Loucy (cell line): ENCODE data around the gene MEGF8.
A peak's percentile ranks its signal among the peaks of the same experiment; 100 is the strongest.

Experiments
- H2AFZ ChIP-seq: fragments of 200-600 bp; sonication (generic); 2 replicates; pipeline ENCODE4 v1.6.0; 2016; ENCODE audit warnings: antibody characterized with exemption, mild to moderate bottlenecking, low read length, moderate library complexity
- H3F3A ChIP-seq: fragments of 200-600 bp; 2 replicates; pipeline ENCODE4 v1.6.0; 2016; ENCODE audit warnings: antibody characterized with exemption, low read depth, mild to moderate bottlenecking
- H3K27me3 ChIP-seq: fragments of 200-600 bp; sonication (generic); 2 replicates; pipeline ENCODE4 v1.6.1; 2014; ENCODE audit warnings: low read length, mild to moderate bottlenecking; ENCODE audit not compliant: insufficient read depth, poor library complexity, severe bottlenecking
- H3K36me3 ChIP-seq: fragments of 200-600 bp; sonication (generic); 2 replicates; pipeline ENCODE4 v1.6.1; 2016; ENCODE audit warnings: low read length; ENCODE audit not compliant: insufficient read depth
- H3K4me1 ChIP-seq: fragments of 200-600 bp; sonication (generic); 2 replicates; pipeline ENCODE4 v1.5.1; 2014; ENCODE audit warnings: low read length, mild to moderate bottlenecking; ENCODE audit not compliant: insufficient read depth, poor library complexity, severe bottlenecking
- H3K4me2 ChIP-seq: fragments of 200-600 bp; sonication (generic); 2 replicates; pipeline ENCODE4 v1.6.0; 2014; ENCODE audit warnings: antibody characterized with exemption, low read length, low read depth, mild to moderate bottlenecking; ENCODE audit not compliant: poor library complexity, severe bottlenecking
- H3K4me3 ChIP-seq: fragments of 200-600 bp; sonication (generic); 2 replicates; pipeline ENCODE4 v1.5.1; 2014; ENCODE audit warnings: low read length, mild to moderate bottlenecking, mixed read lengths; ENCODE audit not compliant: poor library complexity, severe bottlenecking
- H3K79me2 ChIP-seq: fragments of 200-600 bp; sonication (generic); 2 replicates; pipeline ENCODE4 v1.6.1; 2014; ENCODE audit warnings: low read length; ENCODE audit not compliant: insufficient read depth
- H3K9ac ChIP-seq: fragments of 200-600 bp; sonication (generic); 2 replicates; pipeline ENCODE4 v1.6.0; 2014; ENCODE audit warnings: mild to moderate bottlenecking, low read depth, low read length, moderate library complexity; ENCODE audit not compliant: poor library complexity, severe bottlenecking
- H3K9me2 ChIP-seq: fragments of 200-600 bp; sonication (generic); replicated peaks from 2 replicates; pipeline ENCODE4 v1.6.1; 2016; ENCODE audit warnings: low read depth, low read length, mixed read lengths
- H3K9me3 ChIP-seq: fragments of 200-600 bp; sonication (generic); 2 replicates; pipeline ENCODE4 v1.6.1; 2014; ENCODE audit warnings: mild to moderate bottlenecking, antibody characterized with exemption, low read length, low read depth; ENCODE audit not compliant: insufficient read depth
- H4K20me1 ChIP-seq: fragments of 200-600 bp; sonication (generic); 2 replicates; pipeline ENCODE4 v1.6.0; 2014; ENCODE audit warnings: antibody characterized with exemption, low read length, mild to moderate bottlenecking; ENCODE audit not compliant: insufficient read depth, poor library complexity, severe bottlenecking
- EZH2phosphoT487 ChIP-seq: fragments of 200-600 bp; IDR thresholded peaks from 2 replicates; pipeline ENCODE4 v1.6.1; 2018; ENCODE audit warnings: antibody characterized with exemption, mild to moderate bottlenecking, moderate library complexity, borderline replicate concordance
- TF ChIP-seq, protein P1 (sequence below): fragments of 200-600 bp; sonication (generic); conservative IDR thresholded peaks from 2 replicates; pipeline ENCODE4 v1.5.1; 2014; ENCODE audit warnings: mild to moderate bottlenecking, antibody characterized with exemption, low read length

The MEGF8 gene

DNA sequence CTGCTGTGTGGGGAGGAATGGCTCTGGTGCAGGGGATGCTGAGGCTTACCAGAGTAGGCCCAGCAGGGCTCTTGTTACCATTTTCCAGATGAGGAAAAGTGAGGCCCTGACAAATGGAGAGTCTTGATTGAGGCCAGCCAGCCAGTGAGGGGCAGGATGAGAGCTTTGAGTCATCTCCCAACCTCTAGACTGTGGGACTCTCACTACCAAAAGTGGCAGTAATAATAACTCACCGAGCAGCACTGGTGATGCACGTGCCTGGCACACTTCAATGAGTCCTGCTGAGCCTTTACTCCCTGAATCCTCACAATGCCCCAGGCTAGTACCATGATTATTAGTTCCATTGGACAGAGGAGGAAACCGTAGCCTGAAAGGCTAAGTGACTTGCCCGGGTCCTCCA lies 48.6 kb upstream of the MEGF8 start:
- Histone ChIP-seq H3K27me3 (no peaks in the 10 kb centered on the region), H3K4me2 (no peak overlapping the region), H3K9me2 (no peaks in the 10 kb centered on the region), H4K20me1 (no peaks in the 10 kb centered on the region), H3K9me3 (no peaks in the 10 kb centered on the region), H3K9ac (no peak overlapping the region), H3F3A (no peaks in the 10 kb centered on the region), H3K79me2 (peaks cover 23% of the 10 kb centered on the region; the same call in 1 of the 2 replicates), H3K4me1 (peaks cover 22% of the 10 kb centered on the region), H3K36me3 (0 out of 2 replicates have a peak, but pooled peaks cover 3% of the 10 kb centered on the region), H2AFZ (no peak overlapping the region), H3K4me3 (no peak overlapping the region)
- TF ChIP-seq EZH2phosphoT487, result no peak
- TF ChIP-seq, protein P1, sequence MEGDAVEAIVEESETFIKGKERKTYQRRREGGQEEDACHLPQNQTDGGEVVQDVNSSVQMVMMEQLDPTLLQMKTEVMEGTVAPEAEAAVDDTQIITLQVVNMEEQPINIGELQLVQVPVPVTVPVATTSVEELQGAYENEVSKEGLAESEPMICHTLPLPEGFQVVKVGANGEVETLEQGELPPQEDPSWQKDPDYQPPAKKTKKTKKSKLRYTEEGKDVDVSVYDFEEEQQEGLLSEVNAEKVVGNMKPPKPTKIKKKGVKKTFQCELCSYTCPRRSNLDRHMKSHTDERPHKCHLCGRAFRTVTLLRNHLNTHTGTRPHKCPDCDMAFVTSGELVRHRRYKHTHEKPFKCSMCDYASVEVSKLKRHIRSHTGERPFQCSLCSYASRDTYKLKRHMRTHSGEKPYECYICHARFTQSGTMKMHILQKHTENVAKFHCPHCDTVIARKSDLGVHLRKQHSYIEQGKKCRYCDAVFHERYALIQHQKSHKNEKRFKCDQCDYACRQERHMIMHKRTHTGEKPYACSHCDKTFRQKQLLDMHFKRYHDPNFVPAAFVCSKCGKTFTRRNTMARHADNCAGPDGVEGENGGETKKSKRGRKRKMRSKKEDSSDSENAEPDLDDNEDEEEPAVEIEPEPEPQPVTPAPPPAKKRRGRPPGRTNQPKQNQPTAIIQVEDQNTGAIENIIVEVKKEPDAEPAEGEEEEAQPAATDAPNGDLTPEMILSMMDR, result no peak

DNA sequence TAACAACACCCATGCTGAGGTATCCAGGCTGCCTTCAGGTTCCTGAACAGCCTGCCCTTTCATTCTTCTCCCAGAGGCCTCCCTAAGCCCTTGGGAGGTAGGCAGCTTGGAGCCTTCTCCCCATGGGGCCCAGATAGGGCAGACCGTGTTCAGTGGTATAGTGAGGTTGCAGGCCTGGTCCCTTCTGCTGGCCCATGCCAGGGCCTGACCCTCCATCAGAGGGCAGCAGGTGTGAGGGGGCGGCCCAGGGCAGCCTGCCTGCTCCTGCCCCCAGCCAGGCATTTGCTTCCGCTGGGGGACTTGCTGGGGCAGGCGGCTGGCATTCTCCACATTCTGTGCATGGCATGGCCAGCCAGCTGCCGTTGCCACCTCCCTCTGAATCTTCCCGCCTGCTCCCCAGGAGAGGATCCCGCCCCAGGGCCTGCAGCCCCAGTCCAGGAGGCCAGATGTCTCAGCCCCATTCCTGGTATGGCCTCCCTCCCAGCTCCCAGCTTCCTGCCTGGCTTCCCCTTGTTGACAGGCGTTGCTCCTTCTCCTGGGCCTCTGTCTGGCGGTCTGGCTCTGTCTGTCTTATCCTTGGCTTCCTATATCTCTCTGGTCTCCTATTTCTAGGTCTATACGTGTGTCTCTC lies 47.5 kb upstream of the MEGF8 start:
- H4K20me1 ChIP-seq, result no peaks in the 10 kb centered on the region
- H3K27me3 ChIP-seq, result no peaks in the 10 kb centered on the region
- no peak overlapping the region for H2AFZ ChIP-seq
- H3K4me3 ChIP-seq, result no peak overlapping the region
- H3F3A ChIP-seq, result peaks cover 5% of the 10 kb centered on the region; the same call in 1 of the 2 replicates
- H3K9me3 ChIP-seq, result no peaks in the 10 kb centered on the region
- H3K9ac ChIP-seq, result peak overlapping the region; percentile 76
- peaks cover 32% of the 10 kb centered on the region for H3K4me1 ChIP-seq
- TF ChIP-seq EZH2phosphoT487, result no peak
- TF ChIP-seq, protein P1, result no peak
- no peak overlapping the region for H3K4me2 ChIP-seq
- H3K9me2 ChIP-seq, result no peaks in the 10 kb centered on the region
- H3K79me2 ChIP-seq, result peaks cover 14% of the 10 kb centered on the region; the same call in 1 of the 2 replicates
- H3K36me3 ChIP-seq, result 0 out of 2 replicates have a peak, but pooled peaks cover 3% of the 10 kb centered on the region

DNA sequence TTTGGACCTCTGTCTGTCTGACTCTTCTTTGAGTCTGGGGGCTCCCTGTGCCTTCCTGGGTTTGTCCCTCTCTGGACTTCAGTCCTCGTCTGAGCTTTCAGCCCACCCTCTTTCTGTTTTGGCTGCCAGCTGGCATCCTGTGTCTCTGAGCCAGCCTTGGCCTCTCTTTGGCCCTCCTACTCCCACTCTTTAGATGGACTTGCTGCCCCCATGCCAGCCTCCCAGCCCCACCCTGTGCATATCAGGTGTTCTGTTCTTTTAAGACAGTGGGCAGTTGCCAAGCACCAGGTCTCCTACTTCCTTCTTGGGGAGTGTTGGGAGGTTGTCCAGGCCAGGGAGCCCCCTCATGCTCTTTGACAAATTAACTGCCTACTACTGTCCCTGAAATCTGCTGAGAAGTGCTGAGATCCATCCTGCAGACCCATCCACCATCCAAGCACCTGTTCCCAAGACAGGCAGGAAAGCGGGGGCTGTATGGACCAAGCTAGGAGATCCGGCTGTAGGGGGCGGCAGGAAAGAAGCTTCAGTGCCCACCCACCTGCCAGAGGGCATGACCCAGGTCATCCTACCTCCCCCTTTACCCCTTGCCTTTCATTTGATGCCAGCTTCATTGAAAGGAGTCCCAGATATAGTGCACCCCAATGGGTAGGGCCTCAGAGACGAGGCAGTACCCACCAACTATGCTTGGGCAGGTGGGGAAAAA lies 46.8 kb upstream of the MEGF8 start:
- Histone ChIP-seq H3K79me2 (peaks cover 14% of the 10 kb centered on the region; the same call in 1 of the 2 replicates), H3K9me2 (no peaks in the 10 kb centered on the region), H3K9me3 (no peaks in the 10 kb centered on the region), H2AFZ (no peak overlapping the region), H3K4me1 (peaks cover 35% of the 10 kb centered on the region), H3K27me3 (no peaks in the 10 kb centered on the region), H3K4me3 (peak overlapping the region; percentile 74), H3F3A (peaks cover 5% of the 10 kb centered on the region; the same call in 1 of the 2 replicates), H4K20me1 (no peaks in the 10 kb centered on the region), H3K9ac (peak overlapping the region; percentile 76), H3K36me3 (0 out of 2 replicates have a peak, but pooled peaks cover 3% of the 10 kb centered on the region), H3K4me2 (peak overlapping the region; percentile 87)
- TF ChIP-seq EZH2phosphoT487, result no peak
- TF ChIP-seq, protein P1, result no peak
